Neutrophil (primary cell): Measurements from ENCODE around the gene CREB3L2.

ENCODE experiments used
- H3K27ac ChIP-seq: fragments of 200-600 bp; sonication (generic); 2 replicates; pipeline ENCODE4 v1.5.1; 2016; ENCODE audit warnings: mild to moderate bottlenecking, moderate library complexity
- H3K27me3 ChIP-seq: fragments of 200-600 bp; sonication (generic); 2 replicates; pipeline ENCODE4 v1.6.0; 2016; ENCODE audit warnings: mild to moderate bottlenecking
- H3K36me3 ChIP-seq: fragments of 200-600 bp; sonication (generic); 2 replicates; pipeline ENCODE4 v1.5.1; 2017
- H3K4me1 ChIP-seq, 2 experiments: fragments of 200-600 bp in 1 of 2; sonication (generic) in 1 of 2; 1 replicate in 1 of 2; 2 replicates in 1 of 2; pipeline versions ENCODE4 v1.5.1 to v1.6.1; 2013 to 2016; ENCODE audit warnings: low read depth in 1 of 2, low read length in 1 of 2, mild to moderate bottlenecking in 1 of 2, moderate library complexity in 1 of 2; ENCODE audit not compliant: control insufficient read depth in 1 of 2, insufficient read depth in 1 of 2
- H3K4me3 ChIP-seq, 2 experiments: fragments of 200-600 bp in 1 of 2; sonication (generic) in 1 of 2; 1 replicate in 1 of 2; 2 replicates in 1 of 2; pipeline ENCODE4 v1.5.1; 2013 to 2016; ENCODE audit warnings: low read depth in 1 of 2, low read length in 1 of 2, mild to moderate bottlenecking in 1 of 2, moderate library complexity in 1 of 2
- H3K9me3 ChIP-seq: fragments of 200-600 bp; sonication (generic); 2 replicates; pipeline ENCODE4 v1.5.1; 2016
- CTCF ChIP-seq: fragments of 200-600 bp; sonication (generic); IDR thresholded peaks from 2 replicates; pipeline ENCODE4 v1.5.1; 2016; ENCODE audit warnings: antibody characterized with exemption

Gene CREB3L2

GRCh38 chr7:137987968-137988367 is 13.9 kb downstream of the CREB3L2 start:
- Histone ChIP-seq H3K4me1 (peaks cover 4 to 6% of the 10 kb centered on the region in 2 experiments), H3K36me3 (no peaks in the 10 kb centered on the region), H3K4me3 (no peak overlapping the region), H3K27me3 (no peaks in the 10 kb centered on the region), H3K27ac (no peak overlapping the region), H3K9me3 (no peaks in the 10 kb centered on the region)
- no peak for TF ChIP-seq CTCF

- H3K36me3 ChIP-seq = no peaks in the 10 kb centered on the region
- no peaks in the 10 kb centered on the region for H3K27me3 ChIP-seq
- H3K4me3 ChIP-seq = no peak overlapping the region
- H3K27ac ChIP-seq = no peak overlapping the region
- H3K4me1 ChIP-seq = peaks cover under 1 to 3% of the 10 kb centered on the region in 2 experiments
- H3K9me3 ChIP-seq = no peaks in the 10 kb centered on the region
- TF ChIP-seq CTCF = no peak
Measured at GRCh38 chr7:137987563-137987962, 14.3 kb downstream of the CREB3L2 start.

GRCh38 chr7:137987018-137987349 is 14.9 kb downstream of the CREB3L2 start:
- no peak for TF ChIP-seq CTCF
- Histone ChIP-seq H3K4me3 (no peak overlapping the region), H3K9me3 (no peaks in the 10 kb centered on the region), H3K27me3 (no peaks in the 10 kb centered on the region), H3K27ac (no peak overlapping the region), H3K36me3 (no peaks in the 10 kb centered on the region), H3K4me1 (no peaks in the 10 kb centered on the region)

- Histone ChIP-seq H3K27ac (no peak overlapping the region), H3K9me3 (no peaks in the 10 kb centered on the region), H3K4me1 (no peaks in the 10 kb centered on the region), H3K27me3 (no peaks in the 10 kb centered on the region), H3K36me3 (no peaks in the 10 kb centered on the region), H3K4me3 (no peak overlapping the region)
- TF ChIP-seq CTCF = no peak
Measured at GRCh38 chr7:137986252-137987017, 15.5 kb downstream of the CREB3L2 start.

- no peaks in the 10 kb centered on the region for H3K4me1 ChIP-seq
- no peaks in the 10 kb centered on the region for H3K27me3 ChIP-seq
- no peak for TF ChIP-seq CTCF
- no peaks in the 10 kb centered on the region for H3K36me3 ChIP-seq
- H3K9me3 ChIP-seq = no peaks in the 10 kb centered on the region
- no peak overlapping the region for H3K4me3 ChIP-seq
- H3K27ac ChIP-seq = no peak overlapping the region
Measured at GRCh38 chr7:137985897-137986251, 16.0 kb downstream of the CREB3L2 start.
